C4-2B (cell line): ENCODE data around the gene EEF1G.

Source experiments
- CTCF ChIP-seq: fragments of 450-650 bp; conservative IDR thresholded peaks from 2 replicates; pipeline ENCODE4 v1.5.1; 2017; ENCODE audit warnings: mild to moderate bottlenecking
- ZFX ChIP-seq: fragments of 450-650 bp; IDR thresholded peaks from 2 replicates; pipeline ENCODE4 v1.6.1; 2017

- TF ChIP-seq CTCF (no peak), ZFX (no peak)
These were observed 30.9 kb upstream of the EEF1G start for GRCh38 chr11:62604460-62605120.
